Adrenal gland (tissue), 5 donors: ENCODE measurements around the gene PLEKHG7.

Experiments used
- POLR2A ChIP-seq, 2 donors: fragments of 450-650 bp; IDR thresholded peaks; one replicate each; pipeline ENCODE4 v1.6.1; 2017; ENCODE audit warnings: antibody characterized with exemption in 2 of 2, mild to moderate bottlenecking in 2 of 2, moderate library complexity in 1 of 2
- TF ChIP-seq, protein P1 (sequence below), 6 experiments: fragments of 450-650 bp in 4 of 6; fragments of 200-600 bp in 2 of 6; sonication (generic) in 1 of 6; IDR thresholded peaks; 1 replicate in 5 of 6; 2 replicates in 1 of 6; pipeline versions ENCODE4 v1.5.1 to v1.8.0; 2016 to 2021; ENCODE audit warnings: antibody characterized with exemption in 6 of 6, mild to moderate bottlenecking in 2 of 6, moderate library complexity in 1 of 6
- donor health status: DM: no; HTN: no; CAD: no.

DNA sequence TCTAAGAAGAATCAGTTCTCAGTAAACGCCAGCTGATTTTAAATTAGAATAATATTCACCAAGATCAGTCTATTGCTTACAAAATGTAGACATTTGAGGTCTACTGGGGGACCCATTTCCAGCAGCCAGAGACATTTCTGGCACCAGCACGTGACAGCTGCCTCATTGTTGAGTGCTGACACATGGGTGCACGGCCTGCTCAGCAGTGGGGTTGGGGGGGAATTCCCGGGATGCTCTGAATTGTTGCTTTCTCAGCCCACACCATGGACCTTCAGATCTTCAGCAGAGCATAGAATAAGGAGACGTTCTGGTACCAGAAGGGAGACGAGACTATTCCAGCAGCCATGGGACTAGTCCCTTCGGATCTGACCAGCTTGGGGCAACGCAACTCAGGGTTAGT lies 18.3 kb downstream of the PLEKHG7 start:
- TF ChIP-seq POLR2A (IDR thresholded peaks at IDR 0.05) = no peak
- TF ChIP-seq, protein P1, sequence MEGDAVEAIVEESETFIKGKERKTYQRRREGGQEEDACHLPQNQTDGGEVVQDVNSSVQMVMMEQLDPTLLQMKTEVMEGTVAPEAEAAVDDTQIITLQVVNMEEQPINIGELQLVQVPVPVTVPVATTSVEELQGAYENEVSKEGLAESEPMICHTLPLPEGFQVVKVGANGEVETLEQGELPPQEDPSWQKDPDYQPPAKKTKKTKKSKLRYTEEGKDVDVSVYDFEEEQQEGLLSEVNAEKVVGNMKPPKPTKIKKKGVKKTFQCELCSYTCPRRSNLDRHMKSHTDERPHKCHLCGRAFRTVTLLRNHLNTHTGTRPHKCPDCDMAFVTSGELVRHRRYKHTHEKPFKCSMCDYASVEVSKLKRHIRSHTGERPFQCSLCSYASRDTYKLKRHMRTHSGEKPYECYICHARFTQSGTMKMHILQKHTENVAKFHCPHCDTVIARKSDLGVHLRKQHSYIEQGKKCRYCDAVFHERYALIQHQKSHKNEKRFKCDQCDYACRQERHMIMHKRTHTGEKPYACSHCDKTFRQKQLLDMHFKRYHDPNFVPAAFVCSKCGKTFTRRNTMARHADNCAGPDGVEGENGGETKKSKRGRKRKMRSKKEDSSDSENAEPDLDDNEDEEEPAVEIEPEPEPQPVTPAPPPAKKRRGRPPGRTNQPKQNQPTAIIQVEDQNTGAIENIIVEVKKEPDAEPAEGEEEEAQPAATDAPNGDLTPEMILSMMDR (IDR thresholded peaks at IDR 0.05) = no peak
